H1 (cell line): Measurements from ENCODE around the gene UCP2. TPM values are rescaled to one million over a fixed set of nuclear protein-coding genes. Genes with fewer than 3 reads are reported as not detected.

ENCODE experiments used
- BACH1 ChIP-seq: IDR thresholded peaks from 2 replicates; pipeline ENCODE4 v1.6.1; 2012; ENCODE audit warnings: low read length, improper control_type of control experiment
- CHD1 ChIP-seq: IDR thresholded peaks from 2 replicates; pipeline ENCODE4 v1.6.1; 2012; ENCODE audit warnings: low read depth, low read length, improper control_type of control experiment
- SAP30 ChIP-seq: fragments of 300-600 bp; sonication (generic); IDR thresholded peaks from 2 replicates; pipeline ENCODE4 v1.7.1; 2012; ENCODE audit warnings: low read length, moderate library complexity, mild to moderate bottlenecking, inconsistent platforms; ENCODE audit not compliant: insufficient read depth, insufficient replicate concordance
- TAF7 ChIP-seq: optimal IDR thresholded peaks from 2 replicates; pipeline ENCODE3; 2011; ENCODE audit warnings: low read depth, mild to moderate bottlenecking, inconsistent platforms, low read length, moderate library complexity, borderline replicate concordance
- polyA plus RNA-seq, 7 experiments: library from polyadenylated mRNA; depleted of rRNA in 3 of 7; stranded (reverse) in 5 of 7; unstranded in 2 of 7; fragments of >200 nt in 5 of 7; fragments of 200-250 nt in 2 of 7; gene quantifications; 1 replicate in 5 of 7; 2 replicates in 1 of 7; 4 replicates in 1 of 7; pipeline versions ENCODE4 v1.2.1 to v1.2.3, GENCODE V29; 2011 to 2013; ENCODE audit warnings: missing spikeins in 2 of 7, mixed read lengths in 2 of 7
- total RNA-seq: library from RNA; stranded (reverse); fragmentation: NEBNext Ultra II Directional; extraction: Animal tissue kit (Norgen Biotek cat#: 25700); gene quantifications from 2 replicates; pipeline ENCODE4 v1.2.1, GENCODE V29; 2021

The UCP2 gene
- total and polyA plus RNA-seq, 2 of the 8 experiments (the other 6 are each of a cell fraction or from before 2014, with no cell fraction given): 46.2 to 55.2 TPM

- TF ChIP-seq SAP30: no peak
- no peak for TF ChIP-seq BACH1
- no peak for TF ChIP-seq CHD1
- no peak for TF ChIP-seq TAF7
Observed at GRCh38 chr11:74001822-74002286, 19.2 kb upstream of the UCP2 start (continued).
